HG03342 (cell line): ENCODE measurements around the gene FGGY.
A peak's percentile ranks its signal among the peaks of the same experiment; 100 is the strongest.
"Not testable (repeated sequence)": the region's sequence is repeated elsewhere in the genome, so short reads cannot be mapped to it uniquely, and the experiment has no call there.

Experiments
- ATAC-seq: cut with Tn5 transposase; IDR thresholded peaks from one replicate; pipeline ENCODE4 v1.9.1; 2021; ENCODE audit warnings: mild to moderate bottlenecking, moderate library complexity; ENCODE audit not compliant: unreplicated experiment

Gene FGGY

GRCh38 chr1:59609245-59609644, 312.4 kb downstream of the FGGY start:
- ATAC-seq = no peak

GRCh38 chr1:59610499-59610898, 313.6 kb downstream of the FGGY start:
- ATAC-seq = not testable (repeated sequence)

- ATAC-seq = no peak
Measured at GRCh38 chr1:59617434-59617833, 320.5 kb downstream of the FGGY start.

GRCh38 chr1:59619557-59619956, 322.7 kb downstream of the FGGY start:
- ATAC-seq = no peak

GRCh38 chr1:59625384-59625783, 328.5 kb downstream of the FGGY start:
- ATAC-seq = no peak

GRCh38 chr1:59631561-59632255, 334.8 kb downstream of the FGGY start:
- ATAC-seq = no peak

- no peak for ATAC-seq
Measured at GRCh38 chr1:59635097-59635496, 338.2 kb downstream of the FGGY start.

GRCh38 chr1:59638231-59638711, 341.4 kb downstream of the FGGY start:
- peak; percentile 48 for ATAC-seq

- no peak for ATAC-seq
Measured at GRCh38 chr1:59639266-59639665, 342.4 kb downstream of the FGGY start.

GRCh38 chr1:59640851-59641250, 344.0 kb downstream of the FGGY start:
- no peak for ATAC-seq

GRCh38 chr1:59641836-59642235, 344.9 kb downstream of the FGGY start:
- no peak for ATAC-seq

- no peak for ATAC-seq
Measured at GRCh38 chr1:59643526-59643925, 346.6 kb downstream of the FGGY start.

GRCh38 chr1:59645893-59646292, 349.0 kb downstream of the FGGY start:
- no peak for ATAC-seq

GRCh38 chr1:59653142-59653958, 356.5 kb downstream of the FGGY start:
- ATAC-seq = not testable (repeated sequence)

- no peak for ATAC-seq
Measured at GRCh38 chr1:59653968-59654367, 357.1 kb downstream of the FGGY start.

- no peak for ATAC-seq
Measured at GRCh38 chr1:59657873-59658465, 361.1 kb downstream of the FGGY start.

- ATAC-seq = no peak
Measured at GRCh38 chr1:59664166-59664565, 367.3 kb downstream of the FGGY start.

- no peak for ATAC-seq
Measured at GRCh38 chr1:59666106-59666505, 369.2 kb downstream of the FGGY start.

- ATAC-seq = no peak
Measured at GRCh38 chr1:59667020-59667419, 370.1 kb downstream of the FGGY start.

- no peak for ATAC-seq
Measured at GRCh38 chr1:59669752-59670312, 372.9 kb downstream of the FGGY start.

- ATAC-seq = no peak
Measured at GRCh38 chr1:59670662-59671061, 373.8 kb downstream of the FGGY start.
